ENCODE data around the gene NNMT.

The NNMT gene

GRCh38 chr11:114298710-114299109 is 2.5 kb downstream of the NNMT start:
- H3K4me3 ChIP-seq (ENCODE audit: low read length), result no peak overlapping the region
- no peaks in the 10 kb centered on the region for H3K79me2 ChIP-seq (ENCODE audit: control insufficient read depth, low read length)
- H3K4me1 ChIP-seq (ENCODE audit: control insufficient read depth, low read length), result no peaks in the 10 kb centered on the region
- no peaks in the 10 kb centered on the region for H4K20me1 ChIP-seq (ENCODE audit: control insufficient read depth, insufficient read depth, low read depth, low read length)
- no peaks in the 10 kb centered on the region for H3F3A ChIP-seq (ENCODE audit: control insufficient read depth, insufficient read depth)
- H3K9me2 ChIP-seq (replicated peaks; ENCODE audit: control insufficient read depth, low read length), result no peaks in the 10 kb centered on the region
- no peaks in the 10 kb centered on the region for H3K9me3 ChIP-seq (ENCODE audit: control insufficient read depth, insufficient read depth, low read length)
- H3K36me3 ChIP-seq (ENCODE audit: control insufficient read depth, low read length), result no peaks in the 10 kb centered on the region
- TF ChIP-seq, protein P1, sequence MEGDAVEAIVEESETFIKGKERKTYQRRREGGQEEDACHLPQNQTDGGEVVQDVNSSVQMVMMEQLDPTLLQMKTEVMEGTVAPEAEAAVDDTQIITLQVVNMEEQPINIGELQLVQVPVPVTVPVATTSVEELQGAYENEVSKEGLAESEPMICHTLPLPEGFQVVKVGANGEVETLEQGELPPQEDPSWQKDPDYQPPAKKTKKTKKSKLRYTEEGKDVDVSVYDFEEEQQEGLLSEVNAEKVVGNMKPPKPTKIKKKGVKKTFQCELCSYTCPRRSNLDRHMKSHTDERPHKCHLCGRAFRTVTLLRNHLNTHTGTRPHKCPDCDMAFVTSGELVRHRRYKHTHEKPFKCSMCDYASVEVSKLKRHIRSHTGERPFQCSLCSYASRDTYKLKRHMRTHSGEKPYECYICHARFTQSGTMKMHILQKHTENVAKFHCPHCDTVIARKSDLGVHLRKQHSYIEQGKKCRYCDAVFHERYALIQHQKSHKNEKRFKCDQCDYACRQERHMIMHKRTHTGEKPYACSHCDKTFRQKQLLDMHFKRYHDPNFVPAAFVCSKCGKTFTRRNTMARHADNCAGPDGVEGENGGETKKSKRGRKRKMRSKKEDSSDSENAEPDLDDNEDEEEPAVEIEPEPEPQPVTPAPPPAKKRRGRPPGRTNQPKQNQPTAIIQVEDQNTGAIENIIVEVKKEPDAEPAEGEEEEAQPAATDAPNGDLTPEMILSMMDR (IDR thresholded peaks at IDR 0.05; ENCODE audit: low read depth, low read length, poor library complexity, severe bottlenecking), result no peak
- no peak for TF ChIP-seq EZH2phosphoT487 (IDR thresholded peaks at IDR 0.05; ENCODE audit: borderline replicate concordance, low read length)
- no peak overlapping the region for H3K4me2 ChIP-seq (ENCODE audit: low read length)
- no peaks in the 10 kb centered on the region; the same call in 1 of the 2 replicates for H3K27me3 ChIP-seq (ENCODE audit: control insufficient read depth, low read length)
- H3K27ac ChIP-seq (ENCODE audit: low read depth, low read length), result no peak overlapping the region

DNA sequence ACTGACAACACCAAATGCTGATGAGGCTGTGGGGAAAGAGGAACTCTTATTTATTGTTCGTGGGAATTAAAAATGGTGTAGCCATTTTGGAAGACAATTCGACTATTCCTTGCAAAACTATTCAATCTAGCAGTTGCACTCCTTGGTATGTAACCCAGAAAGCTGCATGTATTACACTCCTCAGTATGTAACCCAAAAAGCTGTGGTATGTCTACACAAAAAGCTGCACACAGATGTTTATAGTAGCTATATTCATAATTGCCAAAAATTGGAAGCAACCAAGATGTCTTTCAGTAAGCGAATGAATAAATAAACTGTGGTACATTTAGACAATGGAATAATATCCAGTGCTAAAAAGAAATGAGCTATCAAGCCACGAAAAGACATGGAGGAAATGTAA is 4.9 kb downstream of the NNMT start:
- no peak overlapping the region for H3K27ac ChIP-seq (ENCODE audit: low read depth, low read length)
- H4K20me1 ChIP-seq (ENCODE audit: control insufficient read depth, insufficient read depth, low read depth, low read length), result no peaks in the 10 kb centered on the region
- TF ChIP-seq, protein P1 (IDR thresholded peaks at IDR 0.05; ENCODE audit: low read depth, low read length, poor library complexity, severe bottlenecking), result no peak
- no peak for TF ChIP-seq EZH2phosphoT487 (IDR thresholded peaks at IDR 0.05; ENCODE audit: borderline replicate concordance, low read length)
- no peaks in the 10 kb centered on the region for H3K9me3 ChIP-seq (ENCODE audit: control insufficient read depth, insufficient read depth, low read length)
- no peak overlapping the region for H3K4me2 ChIP-seq (ENCODE audit: low read length)
- H3K27me3 ChIP-seq (ENCODE audit: control insufficient read depth, low read length), result no peaks in the 10 kb centered on the region; the same call in 1 of the 2 replicates
- no peaks in the 10 kb centered on the region for H3F3A ChIP-seq (ENCODE audit: control insufficient read depth, insufficient read depth)
- no peaks in the 10 kb centered on the region for H3K4me1 ChIP-seq (ENCODE audit: control insufficient read depth, low read length)
- no peak overlapping the region for H3K4me3 ChIP-seq (ENCODE audit: low read length)
- no peaks in the 10 kb centered on the region for H3K79me2 ChIP-seq (ENCODE audit: control insufficient read depth, low read length)
- no peaks in the 10 kb centered on the region for H3K9me2 ChIP-seq (replicated peaks; ENCODE audit: control insufficient read depth, low read length)
- no peaks in the 10 kb centered on the region for H3K36me3 ChIP-seq (ENCODE audit: control insufficient read depth, low read length)

DNA sequence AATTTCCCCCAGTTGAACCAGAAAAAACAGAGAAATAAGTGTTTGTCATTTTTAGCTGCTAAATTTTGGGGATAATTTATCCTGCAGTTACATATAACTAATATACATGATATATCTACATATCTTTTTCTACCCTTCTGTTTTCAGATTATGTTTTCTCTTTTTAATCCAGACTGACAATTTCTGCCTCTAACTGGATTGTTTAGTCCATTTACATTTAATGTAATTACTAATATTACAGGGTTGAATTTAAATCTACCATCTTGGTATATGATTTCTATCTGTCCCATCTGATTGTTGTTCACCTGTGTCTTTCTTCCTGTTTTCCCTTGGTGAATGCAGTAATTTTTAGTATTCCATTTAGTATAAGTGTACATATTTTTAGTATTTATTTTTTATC is 5.7 kb downstream of the NNMT start:
- no peak overlapping the region for H3K4me2 ChIP-seq (ENCODE audit: low read length)
- no peak overlapping the region for H3K27ac ChIP-seq (ENCODE audit: low read depth, low read length)
- no peaks in the 10 kb centered on the region for H4K20me1 ChIP-seq (ENCODE audit: control insufficient read depth, insufficient read depth, low read depth, low read length)
- no peaks in the 10 kb centered on the region for H3K9me3 ChIP-seq (ENCODE audit: control insufficient read depth, insufficient read depth, low read length)
- no peaks in the 10 kb centered on the region for H3K9me2 ChIP-seq (replicated peaks; ENCODE audit: control insufficient read depth, low read length)
- no peaks in the 10 kb centered on the region; the same call in 1 of the 2 replicates for H3K27me3 ChIP-seq (ENCODE audit: control insufficient read depth, low read length)
- H3K4me1 ChIP-seq (ENCODE audit: control insufficient read depth, low read length), result no peaks in the 10 kb centered on the region
- H3K36me3 ChIP-seq (ENCODE audit: control insufficient read depth, low read length), result no peaks in the 10 kb centered on the region
- no peaks in the 10 kb centered on the region for H3F3A ChIP-seq (ENCODE audit: control insufficient read depth, insufficient read depth)
- H3K4me3 ChIP-seq (ENCODE audit: low read length), result no peak overlapping the region
- no peak for TF ChIP-seq EZH2phosphoT487 (IDR thresholded peaks at IDR 0.05; ENCODE audit: borderline replicate concordance, low read length)
- TF ChIP-seq, protein P1 (IDR thresholded peaks at IDR 0.05; ENCODE audit: low read depth, low read length, poor library complexity, severe bottlenecking), result no peak
- no peaks in the 10 kb centered on the region for H3K79me2 ChIP-seq (ENCODE audit: control insufficient read depth, low read length)
